Stimulated activated naive CD8-positive, alpha-beta T cell treated with anti-CD3 and anti-CD28 coated beads, Interleukin-15, Interleukin-2, amounts not matched to agents 100 ng/mL and 50 ng/mL, for 24 hours (primary cell): ENCODE results near the gene AFF3.

Experiments
- H3K27ac Mint-ChIP-seq: one replicate; pipeline ENCODE4 v1.8.0; 2021; ENCODE audit warnings: mild to moderate bottlenecking, mixed read lengths
- H3K27me3 Mint-ChIP-seq: one replicate; pipeline ENCODE4 v1.8.0; 2021; ENCODE audit warnings: mixed read lengths
- H3K36me3 Mint-ChIP-seq: one replicate; pipeline ENCODE4 v1.8.0; 2021; ENCODE audit warnings: low read depth, mixed read lengths
- H3K4me1 Mint-ChIP-seq: one replicate; pipeline ENCODE4 v1.8.0; 2021; ENCODE audit warnings: low read depth, mixed read lengths
- H3K4me3 Mint-ChIP-seq: one replicate; pipeline ENCODE4 v1.8.0; 2021; ENCODE audit warnings: mild to moderate bottlenecking, mixed read lengths
- H3K9me3 Mint-ChIP-seq: one replicate; pipeline ENCODE4 v1.8.0; 2021; ENCODE audit warnings: mixed read lengths

AFF3 gene

DNA sequence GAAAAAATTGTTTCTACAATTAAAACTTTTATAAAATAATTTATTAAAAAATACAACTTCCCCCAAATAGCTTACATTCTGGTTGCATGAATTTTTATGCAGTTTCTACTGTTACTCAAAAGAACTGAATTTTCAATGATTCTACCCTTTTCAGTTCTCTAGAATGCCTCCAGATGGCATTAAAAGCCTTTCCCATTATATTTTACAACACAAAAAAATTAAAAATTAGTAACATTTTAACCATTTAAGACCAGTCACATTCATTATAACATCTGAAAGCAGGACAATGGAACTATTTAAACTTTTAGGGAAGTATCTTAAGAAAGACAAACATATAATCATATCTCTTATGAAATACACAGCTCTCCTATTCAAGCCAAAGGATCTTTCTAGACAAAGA, 416.6 kb downstream of the AFF3 start:
- peaks cover 16% of the 10 kb centered on the region for H3K9me3 Mint-ChIP-seq
- H3K4me1 Mint-ChIP-seq: no peaks in the 10 kb centered on the region
- no peak overlapping the region for H3K27ac Mint-ChIP-seq
- no peak overlapping the region for H3K4me3 Mint-ChIP-seq
- H3K36me3 Mint-ChIP-seq: peaks cover 16% of the 10 kb centered on the region
- H3K27me3 Mint-ChIP-seq: no peaks in the 10 kb centered on the region

DNA sequence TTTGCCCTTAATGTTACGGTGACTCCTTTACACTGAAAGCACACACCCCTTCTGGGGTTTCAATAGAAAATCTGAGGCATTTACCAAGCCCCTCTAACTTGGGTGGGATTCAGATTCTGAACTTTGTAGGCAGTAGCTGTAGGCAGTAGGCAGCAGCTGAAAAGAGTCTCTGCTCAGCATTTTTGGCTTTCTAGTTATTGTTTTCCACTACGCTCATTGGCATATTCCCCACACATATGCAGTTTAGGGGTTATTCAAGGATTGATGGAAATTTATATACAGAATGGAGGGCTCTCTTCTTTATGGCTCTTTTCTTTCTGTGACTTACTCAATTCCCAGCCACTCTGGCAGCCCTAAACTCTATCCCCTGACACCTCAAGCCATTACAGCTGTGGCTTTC, 419.9 kb downstream of the AFF3 start:
- Mint-ChIP-seq H3K9me3 (peaks cover 16% of the 10 kb centered on the region), H3K27ac (no peak overlapping the region), H3K27me3 (no peaks in the 10 kb centered on the region), H3K4me1 (no peaks in the 10 kb centered on the region), H3K4me3 (no peak overlapping the region), H3K36me3 (peaks cover 16% of the 10 kb centered on the region)

DNA sequence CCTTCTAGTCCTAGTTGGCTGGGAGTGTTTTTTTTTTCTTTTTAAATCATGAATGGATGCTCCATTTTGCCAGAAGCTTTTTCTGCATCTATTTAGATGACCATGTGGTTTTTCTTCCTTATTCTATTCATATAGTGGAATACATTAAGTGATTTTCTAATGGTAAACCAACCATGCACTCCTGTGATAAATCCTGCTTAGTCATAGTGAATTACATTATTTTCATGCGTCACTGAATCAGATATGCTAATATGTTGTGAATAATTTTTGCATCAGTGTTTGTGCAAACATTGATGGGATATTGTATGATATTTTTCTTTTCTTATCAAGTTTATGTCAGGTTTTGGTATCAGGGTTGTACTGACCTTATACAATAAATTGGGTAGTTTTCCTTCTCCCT, 423.3 kb downstream of the AFF3 start:
- H3K27me3 Mint-ChIP-seq: no peaks in the 10 kb centered on the region
- H3K27ac Mint-ChIP-seq: no peak overlapping the region
- peaks cover 16% of the 10 kb centered on the region for H3K9me3 Mint-ChIP-seq
- H3K4me3 Mint-ChIP-seq: no peak overlapping the region
- H3K36me3 Mint-ChIP-seq: peaks cover 16% of the 10 kb centered on the region
- no peaks in the 10 kb centered on the region for H3K4me1 Mint-ChIP-seq

DNA sequence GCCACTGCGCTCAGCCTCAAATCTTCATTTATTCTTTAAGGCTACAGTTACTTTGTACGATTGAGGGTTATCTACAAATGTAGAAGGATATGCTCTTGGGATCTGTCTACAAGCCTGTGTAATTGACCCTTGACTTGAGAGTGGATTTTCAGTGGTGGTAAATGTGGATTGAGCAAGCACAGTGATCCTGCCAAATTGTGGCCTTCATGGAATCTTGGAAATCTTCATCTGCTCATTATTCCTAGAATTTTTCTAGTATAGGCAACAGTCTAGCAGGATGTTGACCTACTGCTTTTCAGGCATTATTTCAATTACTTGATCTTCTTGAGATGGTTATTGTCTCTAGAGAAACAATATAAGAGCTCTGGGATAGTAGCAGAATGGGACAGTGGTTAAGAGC, 426.4 kb downstream of the AFF3 start:
- no peaks in the 10 kb centered on the region for H3K9me3 Mint-ChIP-seq
- H3K36me3 Mint-ChIP-seq: no peaks in the 10 kb centered on the region
- no peak overlapping the region for H3K4me3 Mint-ChIP-seq
- no peak overlapping the region for H3K27ac Mint-ChIP-seq
- no peaks in the 10 kb centered on the region for H3K27me3 Mint-ChIP-seq
- no peaks in the 10 kb centered on the region for H3K4me1 Mint-ChIP-seq

DNA sequence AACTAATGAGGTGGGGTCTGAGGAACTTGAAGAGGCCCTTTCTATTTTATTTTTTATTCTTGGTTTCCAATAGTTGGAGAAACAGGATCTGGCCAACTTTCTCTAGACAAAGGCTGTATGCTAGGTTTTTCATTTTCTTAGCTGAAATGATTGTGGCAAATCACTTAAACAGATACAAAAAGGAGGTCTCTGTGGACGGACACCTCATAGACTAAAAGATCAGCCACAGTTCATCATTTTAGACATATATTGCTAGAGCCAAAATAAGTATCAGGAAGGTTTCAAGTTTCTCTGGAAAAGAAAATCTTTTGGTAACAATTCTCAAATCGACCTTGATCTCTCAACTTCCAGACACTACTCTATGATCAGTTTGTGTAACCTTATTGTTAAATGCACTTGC, 428.0 kb downstream of the AFF3 start:
- no peaks in the 10 kb centered on the region for H3K4me1 Mint-ChIP-seq
- no peaks in the 10 kb centered on the region for H3K36me3 Mint-ChIP-seq
- H3K27me3 Mint-ChIP-seq: no peaks in the 10 kb centered on the region

DNA sequence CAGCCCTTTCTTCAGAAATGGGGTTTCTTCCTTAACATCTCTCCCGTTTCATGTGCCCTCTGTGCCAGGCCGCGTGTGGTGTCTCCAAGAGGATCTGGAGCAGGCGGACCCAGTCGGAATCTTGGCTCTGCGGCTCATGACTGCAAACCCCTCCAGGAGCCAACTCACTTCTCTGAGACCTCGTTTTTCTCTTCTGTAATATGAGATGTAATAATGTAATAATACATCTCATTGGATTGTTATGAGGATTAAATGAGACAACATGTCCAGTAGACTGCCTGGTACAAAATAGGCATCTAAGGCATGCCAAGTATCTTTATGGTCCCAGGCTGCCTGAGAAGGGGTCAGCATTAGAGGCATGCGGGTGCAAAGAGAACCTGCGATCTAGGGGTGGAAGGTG, 431.2 kb downstream of the AFF3 start:
- H3K27me3 Mint-ChIP-seq: no peaks in the 10 kb centered on the region
- H3K36me3 Mint-ChIP-seq: no peaks in the 10 kb centered on the region
- no peaks in the 10 kb centered on the region for H3K4me1 Mint-ChIP-seq
- H3K27ac Mint-ChIP-seq: no peak overlapping the region
- H3K4me3 Mint-ChIP-seq: no peak overlapping the region
- no peaks in the 10 kb centered on the region for H3K9me3 Mint-ChIP-seq

More for the DNA sequence above, 428.0 kb downstream of the AFF3 start:
- H3K4me3 Mint-ChIP-seq: no peak overlapping the region
- no peaks in the 10 kb centered on the region for H3K9me3 Mint-ChIP-seq
- no peak overlapping the region for H3K27ac Mint-ChIP-seq

DNA sequence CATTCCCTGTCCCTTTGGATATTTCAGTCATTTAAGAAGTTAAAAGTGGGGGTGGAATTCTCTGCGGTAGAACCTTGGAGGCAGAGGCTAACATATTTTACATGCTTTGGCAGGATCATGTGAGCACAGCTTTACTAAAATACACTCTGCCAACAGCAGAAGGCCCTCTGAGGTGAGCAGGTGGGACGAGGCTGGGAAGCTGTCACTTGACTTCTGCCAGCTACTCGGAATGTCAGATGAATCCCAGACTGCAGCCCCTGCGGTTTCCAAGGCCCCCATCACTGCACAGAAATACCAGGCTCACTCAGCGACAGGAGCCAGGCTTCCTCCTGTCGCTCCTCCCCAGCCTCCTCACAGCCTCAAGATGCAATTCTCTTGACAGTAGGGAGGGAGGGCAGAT, 431.7 kb downstream of the AFF3 start:
- no peaks in the 10 kb centered on the region for H3K9me3 Mint-ChIP-seq
- H3K27me3 Mint-ChIP-seq: no peaks in the 10 kb centered on the region
- H3K36me3 Mint-ChIP-seq: no peaks in the 10 kb centered on the region
- no peaks in the 10 kb centered on the region for H3K4me1 Mint-ChIP-seq
- H3K27ac Mint-ChIP-seq: no peak overlapping the region
- H3K4me3 Mint-ChIP-seq: no peak overlapping the region

DNA sequence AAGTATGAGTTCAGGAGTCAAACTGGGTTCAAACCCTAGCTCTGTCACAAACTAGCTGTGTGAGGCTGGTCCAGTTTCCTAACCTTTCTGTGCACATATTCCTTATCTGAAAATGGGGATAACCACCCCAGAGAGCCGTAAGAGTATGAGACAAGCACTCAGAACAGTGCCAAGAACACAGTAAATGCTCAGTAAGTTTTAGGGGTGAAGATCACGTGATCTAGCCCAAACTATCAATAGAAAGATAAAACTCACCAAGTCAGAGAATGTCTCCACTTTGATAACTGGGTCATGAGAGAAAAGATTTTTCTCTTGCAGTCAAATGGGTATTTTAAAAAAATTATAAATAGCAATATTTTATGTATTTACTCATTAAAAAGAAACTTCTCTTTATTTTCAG, 433.2 kb downstream of the AFF3 start:
- no peaks in the 10 kb centered on the region for H3K36me3 Mint-ChIP-seq
- H3K27ac Mint-ChIP-seq: no peak overlapping the region
- no peaks in the 10 kb centered on the region for H3K9me3 Mint-ChIP-seq
- H3K4me3 Mint-ChIP-seq: no peak overlapping the region
- no peaks in the 10 kb centered on the region for H3K4me1 Mint-ChIP-seq
- H3K27me3 Mint-ChIP-seq: no peaks in the 10 kb centered on the region

DNA sequence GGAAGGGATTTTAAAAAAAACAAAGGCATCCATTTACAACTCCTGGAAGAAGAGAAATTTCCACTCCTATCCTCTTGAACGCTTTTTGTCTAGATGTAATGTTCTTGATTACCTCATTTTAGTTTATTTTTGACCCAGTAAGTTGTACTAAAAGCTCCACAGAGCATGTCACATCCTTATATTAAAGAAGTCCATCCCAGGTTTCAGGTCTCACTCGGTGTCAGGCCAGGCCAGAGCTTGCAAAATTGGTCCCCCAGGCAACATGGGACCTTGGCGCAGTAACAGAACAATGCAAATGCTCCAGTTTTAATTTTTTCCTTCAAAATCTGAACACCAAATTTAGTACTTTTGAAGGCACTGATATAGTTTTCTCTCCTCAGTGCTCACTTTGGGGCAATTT, 434.2 kb downstream of the AFF3 start:
- Mint-ChIP-seq H3K27ac (no peak overlapping the region), H3K4me3 (no peak overlapping the region), H3K27me3 (no peaks in the 10 kb centered on the region), H3K9me3 (no peaks in the 10 kb centered on the region), H3K36me3 (no peaks in the 10 kb centered on the region), H3K4me1 (no peaks in the 10 kb centered on the region)

DNA sequence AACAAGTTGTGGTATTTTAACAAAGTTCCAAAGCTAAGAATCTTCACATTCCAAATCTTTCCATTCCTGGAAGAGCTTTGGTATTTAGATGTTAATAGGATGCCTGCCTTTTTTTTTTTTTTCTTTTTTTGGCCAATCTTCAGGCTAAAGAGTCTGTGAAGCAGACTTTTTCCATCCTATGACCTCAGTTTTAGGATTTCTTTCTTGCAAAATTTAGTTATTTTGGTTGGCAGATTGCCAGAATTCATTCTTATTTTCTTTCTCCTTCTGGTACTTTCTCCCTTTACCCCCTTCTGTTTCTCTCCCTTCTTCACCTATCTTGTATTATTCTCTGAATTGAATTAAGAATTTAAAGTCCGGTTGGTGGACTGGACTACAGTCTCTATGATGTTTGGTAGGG, 434.8 kb downstream of the AFF3 start:
- H3K4me3 Mint-ChIP-seq: no peak overlapping the region
- H3K36me3 Mint-ChIP-seq: no peaks in the 10 kb centered on the region
- H3K27ac Mint-ChIP-seq: no peak overlapping the region

DNA sequence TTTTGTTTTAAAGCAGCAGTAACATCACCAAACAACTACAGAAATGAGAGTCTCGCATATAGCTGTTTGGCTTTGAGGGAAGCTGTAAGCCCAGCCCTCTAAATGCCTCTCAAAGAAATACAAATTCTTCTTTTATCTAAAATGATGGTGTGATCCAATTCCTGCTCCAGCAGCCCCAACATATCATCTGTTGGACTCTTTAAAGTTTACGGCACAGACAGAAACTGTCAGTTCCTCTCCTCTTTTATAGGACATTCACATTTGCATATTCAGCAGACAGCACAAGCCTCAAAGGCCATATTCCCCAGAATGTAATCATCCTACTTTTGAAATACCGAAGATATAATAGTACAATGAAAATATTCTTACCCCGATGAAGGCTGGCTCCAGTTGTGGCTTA, 435.7 kb downstream of the AFF3 start:
- H3K9me3 Mint-ChIP-seq: no peaks in the 10 kb centered on the region
- no peak overlapping the region for H3K27ac Mint-ChIP-seq
- no peak overlapping the region for H3K4me3 Mint-ChIP-seq
- H3K4me1 Mint-ChIP-seq: no peaks in the 10 kb centered on the region
- H3K27me3 Mint-ChIP-seq: no peaks in the 10 kb centered on the region
- no peaks in the 10 kb centered on the region for H3K36me3 Mint-ChIP-seq

More for the DNA sequence above, 434.8 kb downstream of the AFF3 start:
- Mint-ChIP-seq H3K27me3 (no peaks in the 10 kb centered on the region), H3K4me1 (no peaks in the 10 kb centered on the region), H3K9me3 (no peaks in the 10 kb centered on the region)

DNA sequence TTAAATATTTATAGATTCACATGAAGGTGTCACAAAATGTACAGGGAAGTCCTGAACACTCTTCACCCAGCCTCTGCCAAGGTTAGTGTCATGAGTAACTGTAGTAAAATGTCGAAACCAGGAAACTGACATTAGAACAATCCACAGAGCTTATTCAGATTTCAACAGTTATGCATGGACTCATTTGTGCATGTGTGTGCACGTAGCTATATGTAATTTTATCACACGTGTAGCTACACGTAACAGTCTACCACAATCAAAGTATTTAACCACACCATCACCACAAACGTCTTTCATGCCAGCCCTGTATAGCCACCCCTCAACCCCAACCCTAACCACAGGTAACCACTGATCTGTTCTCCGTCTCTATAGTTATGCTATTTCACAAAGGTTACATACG, 440.9 kb downstream of the AFF3 start:
- peaks cover 6% of the 10 kb centered on the region for H3K27me3 Mint-ChIP-seq
- H3K9me3 Mint-ChIP-seq: no peaks in the 10 kb centered on the region
- no peak overlapping the region for H3K27ac Mint-ChIP-seq
- no peak overlapping the region for H3K4me3 Mint-ChIP-seq
- H3K36me3 Mint-ChIP-seq: no peaks in the 10 kb centered on the region
- no peaks in the 10 kb centered on the region for H3K4me1 Mint-ChIP-seq

DNA sequence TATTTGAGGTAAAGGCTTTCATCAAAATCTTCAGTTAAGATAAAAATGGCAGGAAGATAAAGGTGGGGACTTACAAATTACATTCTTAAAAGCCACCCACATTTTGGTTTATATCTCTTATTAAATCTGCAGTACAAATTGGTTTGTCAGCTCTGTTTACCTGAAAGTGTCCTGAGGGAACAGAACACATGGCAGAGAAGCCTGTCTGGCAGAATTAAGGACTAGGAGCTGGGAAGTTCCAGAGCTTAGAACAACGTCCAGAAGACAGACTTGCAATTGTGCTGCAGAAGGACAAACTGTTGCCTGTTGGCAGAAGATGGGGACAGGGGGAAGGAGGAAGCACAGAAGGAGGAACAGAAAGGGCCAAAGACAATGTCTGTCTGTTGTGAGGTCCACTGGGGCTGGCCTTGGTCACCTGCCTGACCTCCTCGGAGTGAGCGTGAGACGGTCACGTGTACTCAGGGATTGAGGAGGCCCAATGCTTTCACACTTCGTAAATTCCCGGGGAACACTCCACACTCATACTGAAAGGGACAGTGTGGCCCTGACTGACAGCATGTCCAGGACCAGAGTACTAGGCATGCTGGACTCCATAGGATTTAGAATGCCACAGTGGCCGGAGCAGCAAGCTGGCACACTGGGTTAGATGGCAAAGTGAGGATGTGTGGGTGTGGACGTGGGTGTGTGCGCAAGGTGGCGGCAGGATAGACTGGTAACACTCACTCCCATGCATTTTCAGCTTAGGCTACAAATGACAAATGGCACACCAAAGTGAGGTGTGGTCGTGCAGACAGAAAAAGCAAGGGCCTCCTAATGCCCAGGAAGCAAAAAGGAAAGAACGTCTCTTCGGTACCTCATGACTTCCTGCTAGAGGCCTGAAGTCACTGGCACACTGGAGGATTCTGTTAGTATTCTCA, 441.6 kb downstream of the AFF3 start:
- H3K27ac Mint-ChIP-seq: no peak overlapping the region
- H3K4me3 Mint-ChIP-seq: no peak overlapping the region
- H3K4me1 Mint-ChIP-seq: no peaks in the 10 kb centered on the region
- no peaks in the 10 kb centered on the region for H3K9me3 Mint-ChIP-seq
- H3K36me3 Mint-ChIP-seq: no peaks in the 10 kb centered on the region
- peaks cover 6% of the 10 kb centered on the region for H3K27me3 Mint-ChIP-seq

DNA sequence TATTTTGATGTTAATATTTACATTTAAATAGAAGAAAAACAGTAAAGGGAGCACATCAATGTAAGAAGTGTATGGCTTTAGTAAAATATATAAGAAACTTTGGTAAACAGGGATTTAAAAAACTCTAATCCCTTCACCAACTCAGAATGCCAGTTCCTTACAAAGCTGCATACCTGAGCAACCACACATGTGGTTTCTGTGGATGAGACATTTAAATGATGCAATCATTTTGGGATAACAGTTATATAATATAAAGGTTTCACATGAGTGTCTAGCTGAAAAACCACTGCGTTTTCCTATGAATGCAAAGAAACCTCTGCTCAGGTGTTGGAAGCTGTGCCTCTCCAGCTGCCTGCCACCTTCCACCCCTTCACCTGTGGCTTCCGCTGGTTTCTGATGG, 443.5 kb downstream of the AFF3 start:
- no peaks in the 10 kb centered on the region for H3K36me3 Mint-ChIP-seq
- no peak overlapping the region for H3K4me3 Mint-ChIP-seq
- H3K9me3 Mint-ChIP-seq: no peaks in the 10 kb centered on the region
- peaks cover 6% of the 10 kb centered on the region for H3K27me3 Mint-ChIP-seq
- H3K27ac Mint-ChIP-seq: no peak overlapping the region
- H3K4me1 Mint-ChIP-seq: no peaks in the 10 kb centered on the region

DNA sequence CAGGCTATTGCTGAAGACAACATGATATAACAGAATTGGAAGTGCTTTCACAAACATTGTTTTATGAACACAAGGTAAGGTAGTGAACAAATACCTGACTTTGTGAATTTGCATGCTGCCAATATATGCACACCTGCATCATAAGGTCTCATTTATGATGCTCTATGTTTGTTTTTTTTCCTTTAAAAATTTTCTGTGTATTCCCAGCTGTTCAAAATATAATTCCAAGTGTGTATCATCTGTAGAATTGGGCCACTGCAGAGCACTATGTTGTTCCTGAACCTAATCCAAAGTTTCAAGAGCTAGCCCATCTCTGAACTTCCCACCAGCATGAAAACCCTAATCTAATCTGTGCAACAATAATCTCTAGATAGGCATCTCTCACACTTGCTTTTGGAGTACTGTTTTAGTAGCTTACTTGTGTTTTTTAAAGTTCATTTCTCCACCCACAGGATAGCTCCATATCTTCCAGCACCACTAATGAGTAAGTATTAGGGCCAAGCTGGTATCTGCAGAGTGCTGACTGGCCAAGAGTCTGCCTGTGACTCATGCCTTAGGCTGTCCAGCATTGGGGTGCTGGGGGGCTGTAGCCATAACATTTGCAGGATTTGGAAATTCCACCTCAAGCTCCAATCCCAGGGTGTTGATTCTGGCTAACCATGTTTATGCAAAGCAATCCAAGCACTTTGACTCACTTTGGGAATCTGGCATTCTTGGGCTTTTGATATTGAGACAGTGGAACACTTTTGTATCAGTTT, 444.4 kb downstream of the AFF3 start:
- peaks cover 6% of the 10 kb centered on the region for H3K27me3 Mint-ChIP-seq
- no peaks in the 10 kb centered on the region for H3K9me3 Mint-ChIP-seq
- no peaks in the 10 kb centered on the region for H3K36me3 Mint-ChIP-seq
- no peaks in the 10 kb centered on the region for H3K4me1 Mint-ChIP-seq
- no peak overlapping the region for H3K27ac Mint-ChIP-seq
- no peak overlapping the region for H3K4me3 Mint-ChIP-seq

DNA sequence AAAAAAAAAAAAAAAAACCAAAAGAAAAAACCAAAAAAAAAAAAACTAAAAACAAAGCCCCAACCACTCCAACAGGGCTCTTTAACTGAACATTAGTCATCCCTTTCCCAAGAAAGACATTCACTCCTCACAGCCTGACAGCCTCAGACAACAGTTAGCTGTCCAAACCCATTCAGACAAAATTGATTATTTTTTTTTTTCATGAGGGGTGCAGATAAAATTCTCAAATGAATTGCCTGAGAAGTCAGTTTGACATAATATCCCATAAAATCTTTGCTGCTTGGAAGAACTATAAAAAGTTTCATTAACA, 446.5 kb downstream of the AFF3 start:
- no peaks in the 10 kb centered on the region for H3K36me3 Mint-ChIP-seq

More for the DNA sequence above, 446.5 kb downstream of the AFF3 start:
- H3K9me3 Mint-ChIP-seq: no peaks in the 10 kb centered on the region
- no peak overlapping the region for H3K4me3 Mint-ChIP-seq
- no peak overlapping the region for H3K27ac Mint-ChIP-seq
- H3K27me3 Mint-ChIP-seq: peaks cover 6% of the 10 kb centered on the region
- no peaks in the 10 kb centered on the region for H3K4me1 Mint-ChIP-seq
